Karpas-422 (cell line): ENCODE results near the gene HS6ST1. TPM values are rescaled to one million over a fixed set of nuclear protein-coding genes. Genes with fewer than 3 reads are reported as not detected.

ENCODE experiments used
- DNase-seq: peaks from one replicate; pipeline ENCODE4 v3.0.0-alpha.2; 2015
- H2AFZ ChIP-seq: fragments of 200-600 bp; sonication (generic); 2 replicates; pipeline ENCODE4 v1.6.1; 2014; ENCODE audit warnings: antibody characterized with exemption, low read length, mixed read lengths
- H3K27ac ChIP-seq: fragments of 200-600 bp; sonication (generic); 2 replicates; pipeline ENCODE4 v1.5.1; 2014; ENCODE audit warnings: mild to moderate bottlenecking, low read length, moderate library complexity
- H3K27me3 ChIP-seq: fragments of 200-600 bp; sonication (generic); 2 replicates; pipeline ENCODE4 v1.6.1; 2014; ENCODE audit warnings: low read length, mixed read lengths
- H3K36me3 ChIP-seq: fragments of 200-600 bp; sonication (generic); 2 replicates; pipeline ENCODE4 v1.6.1; 2014; ENCODE audit warnings: low read length, mixed read lengths; ENCODE audit not compliant: insufficient read depth
- H3K4me1 ChIP-seq: fragments of 200-600 bp; sonication (generic); 2 replicates; pipeline ENCODE4 v1.6.1; 2014; ENCODE audit warnings: mild to moderate bottlenecking, low read length, mixed read lengths
- H3K4me2 ChIP-seq: fragments of 200-600 bp; sonication (generic); 2 replicates; pipeline ENCODE4 v1.6.1; 2014; ENCODE audit warnings: low read length, low read depth, mild to moderate bottlenecking; ENCODE audit not compliant: poor library complexity, severe bottlenecking
- H3K4me3 ChIP-seq: fragments of 200-600 bp; sonication (generic); 2 replicates; pipeline ENCODE4 v1.5.1; 2014; ENCODE audit warnings: mild to moderate bottlenecking, antibody characterized with exemption, low read length, mixed read lengths
- H3K79me2 ChIP-seq: fragments of 200-600 bp; sonication (generic); 2 replicates; pipeline ENCODE4 v1.6.1; 2014; ENCODE audit warnings: mild to moderate bottlenecking, low read length, mixed read lengths
- H3K9ac ChIP-seq: fragments of 200-600 bp; sonication (generic); 2 replicates; pipeline ENCODE4 v1.6.0; 2014; ENCODE audit warnings: low read length
- H3K9me2 ChIP-seq: fragments of 200-600 bp; sonication (generic), shearing (Covaris generic); replicated peaks from 2 replicates; pipeline ENCODE4 v1.6.0; 2014; ENCODE audit warnings: mild to moderate bottlenecking, low read length, moderate library complexity; ENCODE audit not compliant: insufficient read depth
- H3K9me3 ChIP-seq: fragments of 300-700, 200-600 bp; sonication (generic); 2 replicates; pipeline ENCODE4 v1.6.1; 2014; ENCODE audit warnings: low read length, mixed read lengths
- H4K20me1 ChIP-seq: fragments of 200-600 bp; sonication (generic); 2 replicates; pipeline ENCODE4 v1.6.1; 2014; ENCODE audit warnings: mild to moderate bottlenecking, antibody characterized with exemption, low read length, low read depth; ENCODE audit not compliant: insufficient read depth
- total RNA-seq: library from RNA; depleted of rRNA; stranded (reverse); fragments of >200 nt; shearing (Covaris generic); gene quantifications from 2 replicates; pipeline ENCODE4 v1.2.3, GENCODE V29; 2014; ENCODE audit warnings: low replicate concordance

Gene HS6ST1
- total RNA-seq, 1 experiment from 2014 or later, result 3.3 TPM

GRCh38 chr2:128316777-128317180 lies 1.9 kb downstream of the HS6ST1 start:
- H3K9ac ChIP-seq, result 0 out of 2 replicates have a peak overlapping the region, but pooled peaks have one; percentile 37

GRCh38 chr2:128315829-128316776 lies 2.6 kb downstream of the HS6ST1 start:
- Histone ChIP-seq H3K9me2 (no peaks in the 10 kb centered on the region), H3K4me3 (peak overlapping the region; percentile 61; the same call in 1 of the 2 replicates), H2AFZ (no peak overlapping the region), H3K79me2 (no peaks in the 10 kb centered on the region), H3K36me3 (no peaks in the 10 kb centered on the region), H3K27ac (no peak overlapping the region), H3K27me3 (no peaks in the 10 kb centered on the region), H3K9me3 (no peaks in the 10 kb centered on the region), H3K9ac (no peak overlapping the region), H3K4me1 (peaks cover 15% of the 10 kb centered on the region), H4K20me1 (peaks cover 51% of the 10 kb centered on the region), H3K4me2 (peak overlapping the region; percentile 66)
- no peak for DNase-seq

More at GRCh38 chr2:128316777-128317180, 1.9 kb downstream of the HS6ST1 start:
- H4K20me1 ChIP-seq, result peaks cover 51% of the 10 kb centered on the region
- H3K9me2 ChIP-seq, result no peaks in the 10 kb centered on the region
- peaks cover 15% of the 10 kb centered on the region for H3K4me1 ChIP-seq
- H3K4me3 ChIP-seq, result peak overlapping the region; percentile 61; the same call in 1 of the 2 replicates
- H3K27me3 ChIP-seq, result no peaks in the 10 kb centered on the region
- H3K36me3 ChIP-seq, result no peaks in the 10 kb centered on the region
- H3K79me2 ChIP-seq, result no peaks in the 10 kb centered on the region
- H3K27ac ChIP-seq, result no peak overlapping the region
- no peak for DNase-seq
- no peak overlapping the region for H2AFZ ChIP-seq
- peak overlapping the region; percentile 66 for H3K4me2 ChIP-seq
- no peaks in the 10 kb centered on the region for H3K9me3 ChIP-seq

- no peak overlapping the region for H3K27ac ChIP-seq
- H3K27me3 ChIP-seq, result no peaks in the 10 kb centered on the region
- no peak overlapping the region for H3K9ac ChIP-seq
- no peak for DNase-seq
- H3K4me3 ChIP-seq, result no peak overlapping the region
- H3K36me3 ChIP-seq, result no peaks in the 10 kb centered on the region
- H3K9me3 ChIP-seq, result no peaks in the 10 kb centered on the region
- H2AFZ ChIP-seq, result no peak overlapping the region
- no peak overlapping the region for H3K4me2 ChIP-seq
- H4K20me1 ChIP-seq, result peaks cover 57% of the 10 kb centered on the region
- H3K9me2 ChIP-seq, result no peaks in the 10 kb centered on the region
- H3K79me2 ChIP-seq, result no peaks in the 10 kb centered on the region
- peaks cover 15% of the 10 kb centered on the region for H3K4me1 ChIP-seq
Measured at GRCh38 chr2:128315122-128315828, 3.4 kb downstream of the HS6ST1 start.

GRCh38 chr2:128314348-128315121 lies 4.1 kb downstream of the HS6ST1 start:
- Histone ChIP-seq H3K9me3 (no peaks in the 10 kb centered on the region), H2AFZ (no peak overlapping the region), H3K4me3 (no peak overlapping the region), H3K4me1 (peaks cover 15% of the 10 kb centered on the region), H3K36me3 (no peaks in the 10 kb centered on the region), H3K27ac (no peak overlapping the region), H3K27me3 (no peaks in the 10 kb centered on the region), H3K79me2 (no peaks in the 10 kb centered on the region), H3K4me2 (no peak overlapping the region), H3K9ac (no peak overlapping the region), H3K9me2 (no peaks in the 10 kb centered on the region), H4K20me1 (peaks cover 65% of the 10 kb centered on the region)
- DNase-seq, result no peak

- Histone ChIP-seq H3K4me1 (peaks cover 13% of the 10 kb centered on the region), H3K4me2 (no peak overlapping the region), H3K9me3 (no peaks in the 10 kb centered on the region), H3K4me3 (no peak overlapping the region), H3K36me3 (no peaks in the 10 kb centered on the region), H2AFZ (no peak overlapping the region), H3K9ac (no peak overlapping the region), H3K9me2 (no peaks in the 10 kb centered on the region), H3K27ac (no peak overlapping the region), H3K27me3 (no peaks in the 10 kb centered on the region), H3K79me2 (no peaks in the 10 kb centered on the region), H4K20me1 (peaks cover 69% of the 10 kb centered on the region)
- DNase-seq, result no peak
Measured at GRCh38 chr2:128313931-128314347, 4.7 kb downstream of the HS6ST1 start.

GRCh38 chr2:128313091-128313836 lies 5.4 kb downstream of the HS6ST1 start:
- H3K4me1 ChIP-seq, result peaks cover 12% of the 10 kb centered on the region
- H3K36me3 ChIP-seq, result no peaks in the 10 kb centered on the region
- H4K20me1 ChIP-seq, result peaks cover 76% of the 10 kb centered on the region
- no peak overlapping the region for H3K4me3 ChIP-seq
- DNase-seq, result no peak
- no peak overlapping the region for H2AFZ ChIP-seq
- H3K9me2 ChIP-seq, result no peaks in the 10 kb centered on the region
- H3K9ac ChIP-seq, result no peak overlapping the region
- no peaks in the 10 kb centered on the region for H3K79me2 ChIP-seq
- H3K4me2 ChIP-seq, result no peak overlapping the region
- no peaks in the 10 kb centered on the region for H3K9me3 ChIP-seq
- H3K27ac ChIP-seq, result no peak overlapping the region
- no peaks in the 10 kb centered on the region for H3K27me3 ChIP-seq

- no peak for DNase-seq
- no peaks in the 10 kb centered on the region for H3K79me2 ChIP-seq
Measured at GRCh38 chr2:128312411-128312810, 6.3 kb downstream of the HS6ST1 start.

More at GRCh38 chr2:128312411-128312810, 6.3 kb downstream of the HS6ST1 start:
- Histone ChIP-seq H3K9me3 (no peaks in the 10 kb centered on the region), H3K27me3 (no peaks in the 10 kb centered on the region), H3K9me2 (no peaks in the 10 kb centered on the region), H3K4me2 (no peak overlapping the region), H3K4me3 (no peak overlapping the region), H3K36me3 (no peaks in the 10 kb centered on the region), H3K9ac (no peak overlapping the region), H4K20me1 (peaks cover 82% of the 10 kb centered on the region), H3K27ac (no peak overlapping the region), H3K4me1 (peaks cover 7% of the 10 kb centered on the region), H2AFZ (no peak overlapping the region)
